Muscle of back (tissue), 11 donors: ENCODE results near the gene CDHR2. TPM values are rescaled to one million over a fixed set of nuclear protein-coding genes. Genes with fewer than 3 reads are reported as not detected.
A peak's percentile ranks its signal among the peaks of the same experiment; 100 is the strongest.
"Not testable (repeated sequence)": the region's sequence is repeated elsewhere in the genome, so short reads cannot be mapped to it uniquely, and the experiment has no call there.

Source experiments
- DNase-seq, 3 donors: peaks; one replicate each; pipeline versions ENCODE4 v3.0.0 to v3.0.0-alpha.2; 2013
- polyA plus RNA-seq, 10 donors: library from polyadenylated mRNA; unstranded; fragments of 120-200 nt; gene quantifications; one replicate each; pipeline ENCODE4 v1.2.1, GENCODE V29; 2013; ENCODE audit not compliant: insufficient read length in 10 of 10

The CDHR2 gene
- polyA plus RNA-seq, 10 donors = 0.27 to 0.88 (median 0.49) TPM; not detected in 2

GRCh38 chr5:176570044-176570443 lies 20.9 kb downstream of the CDHR2 start:
- DNase-seq = no peak

GRCh38 chr5:176573564-176574296 lies 24.6 kb downstream of the CDHR2 start:
- DNase-seq = peak in 2 of 3 donors; percentile 47 to 55

GRCh38 chr5:176574297-176574591 lies 25.1 kb downstream of the CDHR2 start:
- DNase-seq = no peak

- no peak for DNase-seq
These were observed 25.9 kb downstream of the CDHR2 start for GRCh38 chr5:176575066-176575465.

GRCh38 chr5:176575488-176576422 lies 26.6 kb downstream of the CDHR2 start:
- DNase-seq = no peak

- DNase-seq = no peak
These were observed 28.4 kb downstream of the CDHR2 start for GRCh38 chr5:176577312-176578176.

- DNase-seq = peak in 2 of 3 donors; percentile 19 to 48
These were observed 29.3 kb downstream of the CDHR2 start for GRCh38 chr5:176578391-176578808.

GRCh38 chr5:176579323-176579722 lies 30.2 kb downstream of the CDHR2 start:
- no peak for DNase-seq

GRCh38 chr5:176581361-176581760 lies 32.2 kb downstream of the CDHR2 start:
- no peak for DNase-seq

GRCh38 chr5:176583076-176583475 lies 33.9 kb downstream of the CDHR2 start:
- DNase-seq = no peak

GRCh38 chr5:176587398-176587797 lies 38.3 kb downstream of the CDHR2 start:
- no peak for DNase-seq

GRCh38 chr5:176588297-176588696 lies 39.2 kb downstream of the CDHR2 start:
- DNase-seq = no peak

- DNase-seq = no peak
These were observed 40.1 kb downstream of the CDHR2 start for GRCh38 chr5:176589039-176589769.

- no peak for DNase-seq
These were observed 41.0 kb downstream of the CDHR2 start for GRCh38 chr5:176590035-176590717.

- not testable (repeated sequence) for DNase-seq
These were observed 42.5 kb downstream of the CDHR2 start for GRCh38 chr5:176591667-176592066.

GRCh38 chr5:176592573-176592972 lies 43.4 kb downstream of the CDHR2 start:
- DNase-seq = no peak

- DNase-seq = no peak
These were observed 44.2 kb downstream of the CDHR2 start for GRCh38 chr5:176593273-176593869.

- DNase-seq = no peak
These were observed 45.4 kb downstream of the CDHR2 start for GRCh38 chr5:176594554-176594953.

- no peak for DNase-seq
These were observed 46.3 kb downstream of the CDHR2 start for GRCh38 chr5:176595386-176595943.

GRCh38 chr5:176596069-176596644 lies 47.0 kb downstream of the CDHR2 start:
- no peak for DNase-seq
